NCI-H524 (cell line): ENCODE measurements around the gene TNIK.

Experiments used
- DNase-seq, 2 experiments: peaks; one replicate each; lab custom pipeline; 2025; lab: John Stamatoyannopoulos, UW

Gene TNIK

DNA sequence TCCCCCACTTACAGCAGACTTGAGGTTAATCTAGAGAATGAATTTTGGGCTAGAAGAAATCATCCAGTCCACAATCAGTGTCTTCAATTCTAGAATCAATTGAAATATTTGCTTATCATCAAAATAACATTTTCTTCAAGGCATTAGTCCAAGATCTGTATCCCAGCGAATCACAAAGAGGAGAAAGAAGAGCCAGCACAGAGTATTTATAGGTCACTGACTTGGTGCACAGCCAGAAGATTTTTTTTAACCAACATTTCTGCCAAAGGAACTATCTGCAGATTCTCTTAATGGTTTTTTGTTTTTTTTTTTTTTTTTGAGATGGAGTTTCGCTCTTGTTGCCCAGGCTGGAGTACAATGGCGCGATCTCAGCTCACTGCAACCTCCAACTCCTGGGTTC, 178.2 kb downstream of the TNIK start:
- DNase-seq: no peak

DNA sequence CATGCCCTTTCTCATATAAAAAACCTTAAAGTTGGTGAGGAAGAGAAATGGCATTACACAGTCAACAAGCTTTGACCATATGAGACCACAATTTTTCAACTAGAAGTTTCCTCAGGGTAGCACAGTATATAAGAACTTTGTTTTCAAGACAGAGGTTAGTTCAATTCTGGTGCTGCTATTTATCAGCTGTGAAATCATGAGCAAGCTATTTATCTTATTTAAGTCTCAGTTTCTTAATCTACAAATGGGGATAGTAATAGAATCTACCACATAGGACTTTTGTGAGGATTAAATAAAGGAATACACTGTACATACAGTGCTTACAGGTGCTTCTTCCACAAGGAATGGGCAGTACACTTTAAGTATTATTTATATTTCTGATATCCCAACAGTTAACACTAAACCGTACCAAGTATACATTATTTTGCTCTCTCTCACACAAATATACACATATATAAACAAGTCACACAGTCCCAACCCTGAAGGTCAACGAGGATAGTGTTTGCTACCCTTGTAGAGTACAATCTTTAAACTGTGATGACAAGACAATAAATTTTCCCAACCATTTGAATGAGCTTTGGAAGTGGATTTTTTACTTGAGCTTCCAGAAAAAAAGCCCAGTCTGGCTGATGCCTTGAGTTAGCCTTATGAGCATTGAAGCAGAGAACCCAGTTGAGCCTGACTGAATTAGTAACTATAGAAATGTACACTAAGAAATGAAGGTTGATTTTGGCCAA, 178.8 kb downstream of the TNIK start:
- DNase-seq: no peak

- peak in 1 of 2 experiments; percentile 18 for DNase-seq
Measured at GRCh38 chr3:171279972-171280371, 180.2 kb downstream of the TNIK start.

- DNase-seq: no peak
Measured at GRCh38 chr3:171278299-171278590, 182.0 kb downstream of the TNIK start.

GRCh38 chr3:171277456-171278298, 182.5 kb downstream of the TNIK start:
- DNase-seq: no peak

DNA sequence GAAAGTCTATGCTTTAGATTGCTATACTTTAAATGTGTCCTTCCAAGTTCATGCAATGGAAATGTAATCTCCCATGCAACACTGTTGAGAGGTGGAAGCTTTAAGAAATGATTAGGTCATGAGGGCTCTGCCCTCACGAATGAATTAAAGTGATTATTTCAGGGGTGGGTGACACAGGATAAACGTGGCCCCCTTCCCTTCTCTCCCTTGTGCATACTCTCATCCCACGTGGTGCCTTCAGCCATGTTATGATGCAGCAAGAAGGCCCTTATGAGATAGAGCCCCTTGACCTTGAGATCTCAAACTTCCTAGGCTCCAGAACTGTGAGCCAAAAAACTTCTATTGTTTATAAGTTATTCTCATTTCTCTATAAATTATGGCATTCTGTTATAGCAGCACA, 183.3 kb downstream of the TNIK start:
- no peak for DNase-seq

DNA sequence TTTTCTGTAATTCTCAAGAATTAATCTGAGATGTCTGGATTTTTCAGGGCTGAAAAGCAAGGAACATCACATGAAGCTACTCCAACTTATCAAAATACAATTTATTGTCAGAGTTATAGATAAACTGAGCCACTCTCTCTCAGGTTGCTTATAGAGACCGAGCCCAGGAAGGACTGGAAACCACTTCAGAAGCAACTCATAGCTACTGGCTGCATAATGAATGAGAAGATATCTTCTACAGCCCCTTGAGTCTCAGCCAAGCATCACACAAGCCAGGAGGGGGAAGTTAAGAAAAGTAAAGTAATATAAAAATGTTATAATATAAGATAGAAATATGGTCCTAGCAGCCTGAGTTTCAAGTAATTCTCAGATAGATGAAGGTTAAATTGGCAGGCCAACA, 186.0 kb downstream of the TNIK start:
- DNase-seq: no peak

- no peak for DNase-seq
Measured at GRCh38 chr3:171270541-171270940, 189.7 kb downstream of the TNIK start.

- no peak for DNase-seq
Measured at GRCh38 chr3:171269542-171269941, 190.7 kb downstream of the TNIK start.

- DNase-seq: no peak
Measured at GRCh38 chr3:171268677-171269076, 191.5 kb downstream of the TNIK start.

DNA sequence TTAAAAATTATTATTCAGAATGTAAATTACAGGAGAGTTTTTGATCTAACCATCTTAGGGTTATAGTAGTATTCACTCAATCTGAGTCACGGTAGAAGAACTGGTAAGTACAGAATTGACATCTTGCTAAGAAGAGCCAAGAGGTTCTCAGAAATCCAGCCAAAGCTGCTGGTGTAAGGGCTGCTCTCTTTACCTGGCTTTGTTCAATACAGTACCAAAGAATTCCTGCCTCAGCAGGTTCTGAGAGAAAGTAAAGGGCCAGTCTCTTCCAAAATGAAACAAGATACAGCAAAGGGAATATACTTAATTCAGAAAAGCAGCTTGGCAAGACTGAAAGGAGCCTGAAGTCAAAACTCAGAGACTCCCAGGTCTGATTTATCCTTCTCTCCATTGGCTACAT, 193.1 kb downstream of the TNIK start:
- no peak for DNase-seq

DNA sequence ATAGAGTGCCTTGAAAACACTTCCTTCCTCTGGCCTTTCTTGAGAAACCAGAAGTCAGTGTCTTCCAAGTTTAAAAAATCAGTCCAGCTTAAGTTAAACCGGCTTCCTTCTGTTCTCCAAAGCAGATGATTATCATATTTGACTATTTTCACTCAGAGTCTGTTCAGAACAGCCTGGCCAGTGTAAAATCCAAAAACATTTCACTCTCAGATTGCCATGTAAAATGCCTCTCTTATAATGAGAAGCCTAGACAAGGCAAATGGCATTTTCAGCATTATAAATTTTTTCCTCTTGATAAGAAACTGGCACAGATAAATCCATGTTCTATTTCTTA, 193.5 kb downstream of the TNIK start:
- no peak for DNase-seq

- no peak for DNase-seq
Measured at GRCh38 chr3:171266034-171266739, 194.0 kb downstream of the TNIK start.

DNA sequence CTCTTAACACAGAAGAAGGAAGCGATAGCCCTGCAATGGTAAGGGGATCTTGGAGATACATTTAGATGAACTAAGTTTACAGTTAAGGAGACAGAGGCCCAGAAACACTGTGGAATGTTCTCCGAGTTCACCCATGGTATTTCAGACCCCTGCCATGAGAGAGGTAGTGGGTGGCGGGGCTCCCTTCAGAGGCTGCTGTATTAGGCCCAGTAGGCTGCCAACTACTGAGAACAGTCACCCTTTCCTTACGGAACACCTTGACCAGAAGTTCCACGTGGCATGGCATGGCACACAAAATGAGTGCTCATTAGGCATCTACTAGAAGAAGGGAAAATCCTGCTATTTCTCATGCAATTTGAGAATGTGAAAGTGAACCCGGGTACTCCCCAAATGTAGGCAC, 195.4 kb downstream of the TNIK start:
- no peak for DNase-seq

- DNase-seq: no peak
Measured at GRCh38 chr3:171262431-171262830, 197.8 kb downstream of the TNIK start.

DNA sequence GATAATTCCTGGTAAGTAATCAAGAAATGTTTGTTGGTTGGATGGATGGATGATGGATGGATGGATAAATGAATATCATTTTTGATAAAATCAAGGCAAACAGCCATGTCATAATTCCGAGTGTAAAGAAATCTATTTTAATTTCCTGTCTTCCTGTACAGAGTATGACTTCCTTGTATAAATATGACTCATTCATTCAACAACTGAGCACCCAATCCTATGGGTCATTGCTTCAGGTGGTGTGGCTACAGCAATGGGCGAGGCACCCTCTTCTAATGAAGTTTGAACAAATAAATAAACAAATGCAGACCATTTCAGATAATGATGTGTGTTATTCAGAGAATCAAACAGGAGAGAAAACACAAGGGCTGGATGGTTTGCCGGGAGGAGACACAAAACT, 198.7 kb downstream of the TNIK start:
- no peak for DNase-seq

GRCh38 chr3:171260899-171261298, 199.3 kb downstream of the TNIK start:
- no peak for DNase-seq

DNA sequence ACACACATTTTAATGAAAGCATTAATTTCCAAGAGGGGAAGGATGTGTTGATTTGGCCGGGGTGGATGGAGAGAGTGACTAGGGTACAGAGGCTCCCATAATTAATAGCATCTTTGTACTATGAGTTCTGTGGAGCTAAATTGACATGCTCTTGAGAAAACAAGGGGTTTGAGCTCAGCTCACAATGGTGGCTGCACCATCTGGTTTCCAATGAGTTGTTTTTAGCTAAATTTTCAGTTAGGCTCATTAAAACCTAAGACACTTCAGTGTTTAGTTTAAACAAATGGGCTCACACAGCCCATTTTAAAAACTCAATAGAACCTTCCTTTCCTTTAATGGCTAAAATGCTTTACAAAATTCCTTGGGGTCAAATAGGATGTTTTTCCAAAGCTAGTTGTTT, 199.7 kb downstream of the TNIK start:
- DNase-seq: peak; percentile 16 to 64

DNA sequence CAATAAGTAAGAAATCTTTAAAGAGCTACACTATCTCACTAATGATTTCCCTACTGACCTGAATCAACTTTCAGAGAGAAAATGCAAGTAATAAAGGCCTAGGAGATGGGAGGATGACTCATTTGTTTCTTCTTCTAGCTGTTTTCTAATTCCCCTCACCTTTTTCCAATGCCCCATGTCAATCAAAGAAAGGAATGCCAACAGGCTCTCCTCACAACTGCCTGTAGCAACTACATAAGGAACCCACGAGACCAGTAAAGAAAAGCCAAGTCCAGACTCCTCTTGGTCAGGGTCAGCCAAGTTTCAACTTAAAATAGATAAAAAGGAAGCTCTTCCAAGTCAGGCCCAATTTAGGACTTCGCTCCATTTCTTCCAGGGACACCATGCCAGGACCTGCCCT, 201.9 kb downstream of the TNIK start:
- no peak for DNase-seq

GRCh38 chr3:171257251-171258203, 202.7 kb downstream of the TNIK start:
- no peak for DNase-seq

DNA sequence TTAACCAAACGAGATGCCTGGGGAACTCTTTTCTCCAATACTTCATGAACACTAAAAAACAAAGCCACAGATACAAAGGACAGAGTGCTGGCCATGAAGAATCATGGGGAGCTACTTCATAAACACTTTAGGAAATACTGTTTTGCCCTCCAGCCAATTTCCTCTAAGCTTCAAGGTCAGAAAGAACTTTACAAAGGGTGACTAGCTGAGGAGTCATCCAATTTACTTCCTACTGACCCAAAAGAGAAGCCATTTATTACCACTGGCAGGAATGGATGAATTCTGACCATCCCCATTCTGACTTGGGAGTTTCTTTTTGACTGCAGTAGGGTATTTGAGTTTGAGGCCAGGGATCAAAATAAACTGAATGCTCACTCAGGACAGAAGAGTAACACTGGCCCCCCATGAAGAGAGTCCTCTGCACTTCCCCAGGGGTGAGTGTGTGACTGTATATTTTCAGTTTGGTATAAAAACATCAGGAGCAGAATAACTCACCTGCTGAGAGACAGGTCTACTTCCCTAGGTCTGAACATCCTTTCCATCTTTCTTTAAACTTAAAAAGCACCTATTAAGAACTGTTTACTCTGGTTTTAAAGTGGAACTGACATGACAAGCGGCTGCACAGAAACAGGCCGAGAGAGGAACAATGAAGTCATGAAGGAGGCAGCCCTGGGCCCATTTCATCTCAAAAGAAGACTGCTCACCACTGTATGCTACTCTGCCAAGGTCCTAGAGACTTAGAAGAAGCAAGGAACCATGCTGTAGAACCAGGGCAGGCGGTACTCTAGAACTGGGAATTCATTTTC, 203.6 kb downstream of the TNIK start:
- no peak for DNase-seq
